ENCODE results near the gene HEPHL1.
A peak's percentile ranks its signal among the peaks of the same experiment; 100 is the strongest.

HEPHL1 gene

GRCh38 chr11:94131047-94131717, 110.0 kb downstream of the HEPHL1 start:
- Histone ChIP-seq H3K36me3 (ENCODE audit: insufficient read depth, low read length) (no peaks in the 10 kb centered on the region), H3K27me3 (ENCODE audit: control insufficient read depth, insufficient read depth, low read length) (no peaks in the 10 kb centered on the region), H3K9ac (ENCODE audit: low read depth, low read length) (peak overlapping the region; percentile 86), H3K4me1 (ENCODE audit: control insufficient read depth, insufficient read depth, low read length) (peaks cover 69% of the 10 kb centered on the region), H3K4me3 (ENCODE audit: low read length) (peak overlapping the region; percentile 82), H3K9me3 (replicated peaks; ENCODE audit: low read length) (no peaks in the 10 kb centered on the region), H3K4me2 (ENCODE audit: low read length) (peak overlapping the region; percentile 92)

GRCh38 chr11:94131718-94132115, 110.6 kb downstream of the HEPHL1 start:
- Histone ChIP-seq H3K4me2 (ENCODE audit: low read length) (peak overlapping the region; percentile 92), H3K9me3 (replicated peaks; ENCODE audit: low read length) (no peaks in the 10 kb centered on the region), H3K36me3 (ENCODE audit: insufficient read depth, low read length) (no peaks in the 10 kb centered on the region), H3K4me3 (ENCODE audit: low read length) (peak overlapping the region; percentile 82), H3K27me3 (ENCODE audit: control insufficient read depth, insufficient read depth, low read length) (no peaks in the 10 kb centered on the region), H3K9ac (ENCODE audit: low read depth, low read length) (no peak overlapping the region), H3K4me1 (ENCODE audit: control insufficient read depth, insufficient read depth, low read length) (peaks cover 72% of the 10 kb centered on the region)

GRCh38 chr11:94132152-94132558, 111.0 kb downstream of the HEPHL1 start:
- Histone ChIP-seq H3K4me2 (ENCODE audit: low read length) (peak overlapping the region; percentile 92), H3K9ac (ENCODE audit: low read depth, low read length) (no peak overlapping the region), H3K4me3 (ENCODE audit: low read length) (peak overlapping the region; percentile 82), H3K4me1 (ENCODE audit: control insufficient read depth, insufficient read depth, low read length) (peaks cover 76% of the 10 kb centered on the region), H3K9me3 (replicated peaks; ENCODE audit: low read length) (no peaks in the 10 kb centered on the region), H3K27me3 (ENCODE audit: control insufficient read depth, insufficient read depth, low read length) (no peaks in the 10 kb centered on the region), H3K36me3 (ENCODE audit: insufficient read depth, low read length) (no peaks in the 10 kb centered on the region)

GRCh38 chr11:94132823-94133408, 111.8 kb downstream of the HEPHL1 start:
- no peaks in the 10 kb centered on the region for H3K9me3 ChIP-seq (replicated peaks; ENCODE audit: low read length)
- no peak overlapping the region for H3K9ac ChIP-seq (ENCODE audit: low read depth, low read length)
- H3K4me1 ChIP-seq (ENCODE audit: control insufficient read depth, insufficient read depth, low read length), result peaks cover 72% of the 10 kb centered on the region
- H3K36me3 ChIP-seq (ENCODE audit: insufficient read depth, low read length), result no peaks in the 10 kb centered on the region
- no peak overlapping the region for H3K4me2 ChIP-seq (ENCODE audit: low read length)
- H3K27me3 ChIP-seq (ENCODE audit: control insufficient read depth, insufficient read depth, low read length), result no peaks in the 10 kb centered on the region
- no peak overlapping the region for H3K4me3 ChIP-seq (ENCODE audit: low read length)

GRCh38 chr11:94133752-94134151, 112.6 kb downstream of the HEPHL1 start:
- peaks cover 68% of the 10 kb centered on the region for H3K4me1 ChIP-seq (ENCODE audit: control insufficient read depth, insufficient read depth, low read length)
- no peaks in the 10 kb centered on the region for H3K27me3 ChIP-seq (ENCODE audit: control insufficient read depth, insufficient read depth, low read length)
- no peak overlapping the region for H3K9ac ChIP-seq (ENCODE audit: low read depth, low read length)
- no peak overlapping the region for H3K4me2 ChIP-seq (ENCODE audit: low read length)
- H3K9me3 ChIP-seq (replicated peaks; ENCODE audit: low read length), result no peaks in the 10 kb centered on the region
- no peak overlapping the region for H3K4me3 ChIP-seq (ENCODE audit: low read length)
- no peaks in the 10 kb centered on the region for H3K36me3 ChIP-seq (ENCODE audit: insufficient read depth, low read length)

GRCh38 chr11:94134651-94135512, 113.7 kb downstream of the HEPHL1 start:
- Histone ChIP-seq H3K36me3 (ENCODE audit: insufficient read depth, low read length) (no peaks in the 10 kb centered on the region), H3K4me1 (ENCODE audit: control insufficient read depth, insufficient read depth, low read length) (peaks cover 64% of the 10 kb centered on the region), H3K9ac (ENCODE audit: low read depth, low read length) (peak overlapping the region; percentile 78), H3K27me3 (ENCODE audit: control insufficient read depth, insufficient read depth, low read length) (no peaks in the 10 kb centered on the region), H3K9me3 (replicated peaks; ENCODE audit: low read length) (no peaks in the 10 kb centered on the region), H3K4me2 (ENCODE audit: low read length) (peak overlapping the region; percentile 82), H3K4me3 (ENCODE audit: low read length) (peak overlapping the region; percentile 48)

- peaks cover 51% of the 10 kb centered on the region for H3K4me1 ChIP-seq (ENCODE audit: control insufficient read depth, insufficient read depth, low read length)
- no peak overlapping the region for H3K4me2 ChIP-seq (ENCODE audit: low read length)
Measured at GRCh38 chr11:94139416-94139815, 118.3 kb downstream of the HEPHL1 start.

GRCh38 chr11:94140154-94140655, 119.1 kb downstream of the HEPHL1 start:
- Histone ChIP-seq H3K9me3 (replicated peaks; ENCODE audit: low read length) (no peaks in the 10 kb centered on the region), H3K9ac (ENCODE audit: low read depth, low read length) (no peak overlapping the region), H3K4me2 (ENCODE audit: low read length) (no peak overlapping the region), H3K36me3 (ENCODE audit: insufficient read depth, low read length) (no peaks in the 10 kb centered on the region), H3K4me3 (ENCODE audit: low read length) (no peak overlapping the region), H3K27me3 (ENCODE audit: control insufficient read depth, insufficient read depth, low read length) (no peaks in the 10 kb centered on the region), H3K4me1 (ENCODE audit: control insufficient read depth, insufficient read depth, low read length) (peaks cover 44% of the 10 kb centered on the region)

More at GRCh38 chr11:94139416-94139815, 118.3 kb downstream of the HEPHL1 start:
- H3K4me3 ChIP-seq (ENCODE audit: low read length), result no peak overlapping the region
- H3K27me3 ChIP-seq (ENCODE audit: control insufficient read depth, insufficient read depth, low read length), result no peaks in the 10 kb centered on the region
- H3K9ac ChIP-seq (ENCODE audit: low read depth, low read length), result no peak overlapping the region
- no peaks in the 10 kb centered on the region for H3K9me3 ChIP-seq (replicated peaks; ENCODE audit: low read length)
- no peaks in the 10 kb centered on the region for H3K36me3 ChIP-seq (ENCODE audit: insufficient read depth, low read length)

GRCh38 chr11:94141511-94142307, 120.6 kb downstream of the HEPHL1 start:
- H3K9me3 ChIP-seq (replicated peaks; ENCODE audit: low read length), result no peaks in the 10 kb centered on the region
- no peak overlapping the region for H3K4me3 ChIP-seq (ENCODE audit: low read length)
- H3K4me1 ChIP-seq (ENCODE audit: control insufficient read depth, insufficient read depth, low read length), result peaks cover 32% of the 10 kb centered on the region
- no peaks in the 10 kb centered on the region for H3K36me3 ChIP-seq (ENCODE audit: insufficient read depth, low read length)
- no peaks in the 10 kb centered on the region for H3K27me3 ChIP-seq (ENCODE audit: control insufficient read depth, insufficient read depth, low read length)
- peak overlapping the region; percentile 40 for H3K4me2 ChIP-seq (ENCODE audit: low read length)
- H3K9ac ChIP-seq (ENCODE audit: low read depth, low read length), result no peak overlapping the region

- Histone ChIP-seq H3K36me3 (ENCODE audit: insufficient read depth, low read length) (no peaks in the 10 kb centered on the region), H3K9ac (ENCODE audit: low read depth, low read length) (no peak overlapping the region), H3K27me3 (ENCODE audit: control insufficient read depth, insufficient read depth, low read length) (no peaks in the 10 kb centered on the region), H3K4me2 (ENCODE audit: low read length) (no peak overlapping the region), H3K9me3 (replicated peaks; ENCODE audit: low read length) (no peaks in the 10 kb centered on the region), H3K4me3 (ENCODE audit: low read length) (no peak overlapping the region), H3K4me1 (ENCODE audit: control insufficient read depth, insufficient read depth, low read length) (peaks cover 25% of the 10 kb centered on the region)
Measured at GRCh38 chr11:94142308-94143281, 121.4 kb downstream of the HEPHL1 start.

Data from skeletal muscle satellite cell (primary cell).